GM18502 (cell line): ENCODE results near the gene MCC.

Experiments used
- ATAC-seq: cut with Tn5 transposase; IDR thresholded peaks from one replicate; pipeline ENCODE4 v1.9.1; 2021; ENCODE audit warnings: mild to moderate bottlenecking; ENCODE audit not compliant: unreplicated experiment, poor library complexity

The MCC gene

DNA sequence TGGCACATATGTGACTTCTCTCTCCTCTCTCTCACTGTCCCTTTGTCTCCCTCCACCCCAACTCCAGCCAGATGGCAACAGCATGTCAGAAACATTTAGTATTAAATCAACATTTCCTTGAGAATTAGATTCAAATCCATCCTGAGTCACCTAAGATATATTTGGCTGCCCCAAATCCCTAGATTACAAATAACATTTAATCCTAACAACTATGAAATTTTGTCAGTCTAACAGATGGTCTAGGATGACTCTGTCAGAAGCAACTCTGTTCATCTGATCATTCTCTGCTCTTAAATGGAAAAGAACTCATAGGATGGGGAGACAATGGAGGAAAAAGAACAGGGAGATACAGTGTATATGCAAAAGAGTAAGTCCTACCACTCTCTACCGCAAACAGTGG lies 254.6 kb downstream of the MCC start:
- no peak for ATAC-seq

GRCh38 chr5:113232667-113233066 lies 255.6 kb downstream of the MCC start:
- ATAC-seq, result no peak

DNA sequence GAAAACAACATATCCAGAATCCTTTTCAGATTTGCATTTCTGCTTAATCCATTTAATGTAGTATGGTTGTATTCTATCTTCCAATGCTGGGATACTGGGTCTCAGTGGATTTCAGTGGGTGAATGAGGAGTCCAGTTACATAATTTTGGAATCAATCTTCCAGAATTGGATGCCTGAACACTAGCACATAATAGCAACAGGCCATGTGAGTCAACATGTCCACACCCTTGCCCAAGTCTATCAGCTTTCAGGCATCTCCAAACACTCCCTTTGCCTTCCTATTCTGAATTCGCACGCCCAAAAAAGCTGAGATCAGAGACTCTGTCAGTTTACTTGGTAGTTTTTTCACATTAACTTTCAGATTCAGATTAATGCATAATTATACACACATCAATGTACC lies 256.0 kb downstream of the MCC start:
- ATAC-seq, result no peak

- no peak for ATAC-seq
Observed at GRCh38 chr5:113231653-113232000, 256.6 kb downstream of the MCC start.

DNA sequence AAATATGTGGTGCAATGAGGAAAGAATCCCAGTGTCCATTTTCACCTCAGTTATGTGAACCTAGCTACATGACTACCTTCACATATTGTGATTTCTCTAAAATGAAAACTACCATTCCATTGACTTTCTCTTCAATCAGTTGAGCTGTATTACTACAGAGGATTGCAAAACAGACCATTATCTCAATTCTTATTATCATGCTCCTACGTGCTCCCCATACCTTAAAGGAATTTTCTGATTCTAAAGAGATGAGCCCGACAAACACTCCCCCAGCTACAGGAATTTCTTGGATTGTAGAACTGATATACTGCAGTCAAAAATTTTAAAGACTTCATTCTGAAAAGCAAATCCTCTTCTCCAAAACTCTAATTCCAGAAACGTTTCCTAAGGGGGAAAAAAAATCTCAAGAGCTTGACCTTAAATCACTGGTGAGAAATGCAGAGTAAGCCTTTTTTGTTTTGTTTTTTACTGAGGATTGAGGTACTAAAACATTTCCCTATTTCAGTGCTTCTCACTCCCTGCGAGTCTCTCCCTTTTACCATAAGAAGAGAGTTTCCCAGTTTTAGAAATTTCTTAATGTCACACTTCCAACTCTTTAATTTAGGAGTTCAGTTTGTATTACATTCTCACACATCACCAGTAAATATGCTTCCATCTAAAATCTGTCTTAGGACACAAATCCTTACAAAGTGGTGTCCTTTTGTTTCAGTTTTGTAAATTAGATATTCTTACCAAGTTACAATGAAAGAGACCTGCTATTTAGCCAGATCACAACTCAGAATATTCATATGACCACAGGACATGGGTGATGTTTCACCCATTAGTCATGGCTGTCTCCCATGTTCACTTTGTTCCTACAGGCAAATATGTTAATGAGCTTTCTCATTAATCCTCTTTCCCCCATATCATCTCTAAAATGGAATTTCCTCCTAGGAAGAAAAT lies 257.3 kb downstream of the MCC start:
- no peak for ATAC-seq

GRCh38 chr5:113227798-113228197 lies 260.5 kb downstream of the MCC start:
- ATAC-seq, result no peak

DNA sequence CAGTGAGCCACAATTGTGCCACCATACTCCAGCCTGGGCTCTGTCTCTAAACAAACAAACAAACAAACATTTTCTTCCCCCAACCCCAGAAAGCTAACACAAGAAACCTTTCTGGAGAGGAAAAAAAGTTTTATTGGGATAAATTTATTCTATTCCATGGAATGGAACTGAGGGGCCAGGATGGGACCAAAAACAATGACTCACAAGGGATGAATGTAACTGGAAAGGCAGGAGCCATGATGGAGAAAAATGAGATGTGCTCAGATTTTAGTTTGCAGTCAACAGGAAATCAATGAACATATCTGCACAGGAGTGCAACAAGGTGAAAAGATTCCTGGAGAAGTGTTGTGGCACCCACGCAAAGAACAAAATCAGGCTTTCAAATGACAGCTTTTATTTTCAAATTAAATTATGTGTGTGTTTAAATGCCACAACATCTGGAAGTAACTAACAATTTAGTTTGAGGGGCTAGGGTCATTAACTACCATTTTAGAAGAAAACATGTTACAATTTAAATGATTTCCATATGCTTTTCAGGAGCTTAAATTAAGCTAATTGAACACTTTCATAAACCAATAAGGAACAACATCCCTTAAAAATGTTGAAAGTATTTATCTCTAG lies 262.0 kb downstream of the MCC start:
- ATAC-seq, result no peak

DNA sequence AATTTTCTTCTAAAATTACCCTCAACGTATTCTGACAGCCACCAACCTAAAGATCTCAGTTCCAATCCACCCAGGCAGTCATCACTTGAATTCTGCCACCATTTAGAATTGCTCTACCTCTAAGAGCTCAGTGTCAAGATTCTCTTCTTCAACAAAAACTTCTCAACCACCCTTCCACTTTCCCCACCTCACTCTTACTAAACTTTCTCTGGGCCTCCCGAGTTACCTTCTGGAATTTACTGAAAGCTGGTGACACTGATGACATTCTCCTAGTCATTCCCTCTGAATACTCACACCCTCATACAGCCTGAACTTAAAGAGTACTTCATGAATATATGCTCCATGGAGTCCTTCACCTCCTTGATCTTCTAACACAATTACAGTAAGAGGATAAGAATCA lies 263.0 kb downstream of the MCC start:
- ATAC-seq, result no peak

DNA sequence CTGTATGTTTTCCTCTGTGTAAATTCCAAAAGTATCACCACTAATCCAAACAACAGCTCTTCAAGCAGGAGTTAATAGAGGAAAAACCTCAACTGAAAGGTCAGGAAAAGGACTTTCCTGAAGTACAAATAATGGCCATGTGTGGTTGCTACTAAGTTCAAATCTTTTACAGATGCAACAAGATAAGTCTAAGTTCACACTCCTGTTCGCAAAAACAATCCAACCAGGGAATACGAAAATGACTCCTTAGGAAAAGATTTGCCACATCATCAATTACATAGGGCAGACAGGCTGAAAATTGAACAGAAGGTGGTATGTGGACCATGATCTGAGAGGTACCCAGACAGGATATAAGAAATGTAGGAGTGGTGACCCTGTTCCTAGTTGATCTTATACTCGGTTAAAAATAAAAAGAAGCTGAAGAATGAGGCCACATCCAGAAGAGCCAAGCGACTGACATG lies 263.6 kb downstream of the MCC start:
- no peak for ATAC-seq

- no peak for ATAC-seq
Observed at GRCh38 chr5:113223831-113224604, 264.2 kb downstream of the MCC start.

- ATAC-seq, result no peak
Observed at GRCh38 chr5:113223315-113223714, 264.9 kb downstream of the MCC start.

DNA sequence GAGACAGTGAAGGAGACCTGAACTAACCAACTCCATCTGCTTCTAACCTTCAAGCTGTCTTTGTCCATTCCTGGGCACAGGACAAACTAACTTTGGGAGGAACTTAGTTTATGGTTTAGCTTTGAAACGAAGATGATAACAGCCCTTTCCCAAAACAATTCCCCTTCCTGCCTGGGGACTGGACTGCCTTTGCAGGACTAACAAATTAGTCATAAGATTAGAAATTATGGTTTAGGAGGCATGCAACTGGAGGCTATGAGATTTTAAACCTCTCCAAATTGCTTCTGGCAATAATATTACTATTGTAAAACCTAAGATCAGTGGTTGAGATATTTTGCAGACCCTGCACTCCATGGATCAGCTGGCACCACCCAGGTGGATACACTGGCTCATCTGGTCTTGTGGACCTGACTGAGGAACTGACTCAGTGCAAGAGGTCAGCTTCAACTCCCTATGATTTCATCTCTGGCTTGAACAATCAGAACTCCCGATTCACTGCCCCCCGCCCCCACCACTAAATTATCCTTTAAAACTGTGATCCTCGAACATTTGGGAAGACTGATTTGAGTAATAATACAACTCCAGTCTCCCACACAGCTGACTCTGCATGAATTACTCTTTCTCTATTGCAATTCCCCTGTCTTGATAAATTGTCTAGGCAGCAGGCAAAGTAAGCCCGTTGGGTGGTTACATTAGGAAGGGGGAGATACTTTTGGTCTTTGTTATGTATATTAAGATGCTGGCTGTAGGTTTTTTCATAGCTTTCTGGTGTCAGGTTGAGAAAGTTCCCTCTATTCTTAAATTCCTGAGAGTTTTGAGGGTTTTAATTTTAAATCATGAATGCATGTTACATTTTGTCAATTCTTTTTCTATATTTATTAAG lies 266.7 kb downstream of the MCC start:
- ATAC-seq, result no peak

- no peak for ATAC-seq
Observed at GRCh38 chr5:113219695-113220094, 268.6 kb downstream of the MCC start.

DNA sequence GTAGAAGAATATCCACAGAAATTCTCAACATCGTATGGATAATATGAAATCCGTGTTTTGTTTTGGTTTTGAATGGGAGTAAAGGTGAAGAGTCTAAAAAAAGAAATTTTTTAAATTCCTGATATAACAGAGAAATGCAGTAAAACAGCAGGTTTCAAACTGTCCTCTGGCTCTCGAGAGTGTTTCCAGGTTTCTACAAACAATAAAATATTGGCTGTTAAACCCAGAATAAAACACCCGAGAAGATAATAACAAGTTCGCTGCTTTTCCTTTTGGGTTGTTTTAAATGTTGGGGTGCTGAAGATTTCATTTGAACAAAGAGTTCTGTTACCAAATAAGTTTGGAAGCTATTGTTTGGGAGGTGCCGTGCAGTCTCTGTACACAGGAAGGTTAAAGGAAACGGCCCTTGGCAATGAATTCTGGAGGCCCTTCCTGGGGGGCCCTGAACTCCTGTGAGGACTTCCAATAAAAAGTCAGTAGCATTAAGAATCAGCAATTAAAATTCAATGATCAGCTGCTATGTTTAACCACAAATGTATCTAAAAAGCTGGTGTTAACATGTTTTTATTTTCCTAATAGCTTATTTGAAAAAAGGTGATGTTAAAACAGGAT lies 269.2 kb downstream of the MCC start:
- ATAC-seq, result no peak

DNA sequence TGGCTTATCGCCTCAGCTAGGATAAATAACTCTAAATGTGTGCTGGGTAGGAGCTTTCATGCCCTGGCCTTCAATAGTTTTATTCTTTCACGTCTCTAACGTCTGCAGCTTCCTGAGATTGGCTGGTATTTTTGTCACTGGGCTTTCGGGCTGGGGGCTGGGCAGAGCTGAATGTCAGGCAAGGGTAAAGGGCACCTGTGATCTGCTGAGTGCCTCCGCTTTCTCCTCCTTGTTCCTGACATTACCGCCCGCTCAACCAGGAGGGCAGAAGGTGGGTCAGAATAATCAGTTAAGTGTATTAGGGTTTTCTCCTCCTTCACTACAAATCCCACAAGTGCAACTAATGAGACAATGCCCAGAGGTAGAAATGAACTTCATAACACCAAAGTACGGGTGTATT lies 270.1 kb downstream of the MCC start:
- ATAC-seq, result no peak

DNA sequence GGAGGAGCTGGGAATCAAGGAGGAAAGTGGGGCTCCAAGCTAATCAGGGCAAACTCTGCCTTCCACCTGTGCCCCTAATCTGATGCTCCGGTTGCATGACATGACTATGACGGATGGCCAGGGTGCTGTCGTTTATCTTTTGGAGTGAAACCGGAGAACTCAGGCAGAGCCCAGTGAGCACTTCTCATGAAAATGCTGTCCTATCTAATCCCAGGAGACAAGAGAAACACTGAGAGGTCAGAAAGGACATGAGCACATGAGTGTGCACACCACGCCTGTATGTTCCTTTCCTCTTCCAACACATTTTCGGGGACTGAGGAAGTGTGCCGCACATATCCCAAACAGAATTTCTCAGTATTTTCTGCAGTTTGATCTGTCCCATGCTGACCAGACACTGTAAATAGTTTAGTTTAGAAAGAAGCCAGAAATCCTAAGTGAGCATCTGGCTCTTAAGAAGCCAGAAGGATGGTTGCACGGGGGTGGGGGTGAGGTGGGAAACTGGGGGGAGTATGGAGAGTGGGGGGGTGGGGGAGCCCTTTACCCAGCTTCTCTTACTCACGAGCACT lies 270.6 kb downstream of the MCC start:
- ATAC-seq, result no peak

- no peak for ATAC-seq
Observed at GRCh38 chr5:113216545-113216944, 271.7 kb downstream of the MCC start.

DNA sequence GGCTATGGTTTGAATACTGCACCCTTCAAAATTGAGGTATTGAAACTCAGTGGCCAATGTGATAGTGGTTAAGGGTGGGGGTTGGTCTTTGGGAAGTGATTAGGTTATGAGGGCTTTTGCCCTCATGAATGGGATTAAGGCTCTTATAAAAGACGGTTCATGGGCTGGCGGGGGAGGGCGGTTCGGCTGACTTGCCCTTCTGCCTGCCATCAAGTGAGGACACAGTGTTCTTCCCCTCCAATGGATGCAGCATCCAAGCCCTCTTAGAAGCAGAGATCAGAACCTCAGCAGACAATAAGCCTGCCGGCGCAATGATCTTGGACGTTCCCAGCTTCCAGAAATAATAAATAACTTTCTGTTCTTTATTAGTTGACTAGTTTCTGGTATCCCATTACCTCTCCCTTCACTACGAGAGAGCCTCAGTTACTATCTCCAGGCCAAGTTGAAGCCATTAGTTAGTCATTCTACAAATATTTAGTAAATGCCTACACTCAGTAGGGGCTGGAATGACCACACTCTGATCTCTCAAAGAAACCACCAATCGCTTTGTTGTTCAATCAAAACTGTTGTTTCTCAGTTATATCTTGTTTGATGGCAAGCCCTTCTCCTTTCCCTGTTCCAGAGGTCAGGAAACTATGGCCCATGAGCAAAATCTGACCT lies 272.7 kb downstream of the MCC start:
- ATAC-seq, result no peak
